Neural cell (in vitro differentiated cells): ENCODE measurements around the gene SLC11A2. TPM values are rescaled to one million over a fixed set of nuclear protein-coding genes. Genes with fewer than 3 reads are reported as not detected.

Experiments used
- H2AFZ ChIP-seq: fragments of 200-600, 300-800 bp; sonication (generic), shearing (Covaris generic); 2 replicates; pipeline ENCODE4 v1.6.0; 2014; ENCODE audit warnings: low read depth, mild to moderate bottlenecking, antibody characterized with exemption, low read length, moderate library complexity
- H3F3A ChIP-seq: fragments of 200-600 bp; shearing (Covaris generic); 2 replicates; pipeline ENCODE4 v1.6.1; 2016; ENCODE audit warnings: mild to moderate bottlenecking, moderate library complexity, mixed read lengths, antibody characterized with exemption, low read length; ENCODE audit not compliant: insufficient read depth, poor library complexity, severe bottlenecking
- H3K27ac ChIP-seq: fragments of 200-600, 300-800 bp; sonication (generic), shearing (Covaris generic); 2 replicates; pipeline ENCODE4 v1.5.1; 2014; ENCODE audit warnings: mild to moderate bottlenecking, low read length, moderate library complexity
- H3K27me3 ChIP-seq: fragments of 300-800, 200-600 bp; sonication (generic), shearing (Covaris generic); 2 replicates; pipeline ENCODE4 v1.6.0; 2014; ENCODE audit warnings: mild to moderate bottlenecking, low read depth, low read length, moderate library complexity; ENCODE audit not compliant: insufficient read depth
- H3K36me3 ChIP-seq: fragments of 300-800, 200-600 bp; sonication (generic), shearing (Covaris generic); 2 replicates; pipeline ENCODE4 v1.5.1; 2014; ENCODE audit warnings: mild to moderate bottlenecking, antibody characterized with exemption, low read length, moderate library complexity; ENCODE audit not compliant: insufficient read depth
- H3K4me2 ChIP-seq: fragments of 300-800, 200-600 bp; sonication (generic), shearing (Covaris generic); 2 replicates; pipeline ENCODE4 v1.6.0; 2014; ENCODE audit warnings: mild to moderate bottlenecking, low read length
- H3K4me3 ChIP-seq: fragments of 300-800, 200-600 bp; sonication (generic), shearing (Covaris generic); 2 replicates; pipeline ENCODE4 v1.5.1; 2014; ENCODE audit warnings: mild to moderate bottlenecking, low read length, moderate library complexity
- H3K79me2 ChIP-seq: fragments of 200-600 bp; shearing (Covaris generic); replicated peaks from 2 replicates; pipeline ENCODE4 v1.6.0; 2014; ENCODE audit warnings: mild to moderate bottlenecking, low read length, moderate library complexity; ENCODE audit not compliant: insufficient read depth
- H3K9ac ChIP-seq: fragments of 300-800, 200-600 bp; sonication (generic), shearing (Covaris generic); 2 replicates; pipeline ENCODE4 v1.6.1; 2016; ENCODE audit warnings: mild to moderate bottlenecking, low read length, mixed read lengths
- H3K9me2 ChIP-seq: fragments of 200-600 bp; shearing (Covaris generic); 2 replicates; pipeline ENCODE4 v1.6.1; 2016; ENCODE audit warnings: mild to moderate bottlenecking, low read length, mixed read lengths; ENCODE audit not compliant: insufficient read depth
- H3K9me3 ChIP-seq: fragments of 200-600, 300-800 bp; sonication (generic), shearing (Covaris generic); 2 replicates; pipeline ENCODE4 v1.6.1; 2016; ENCODE audit warnings: mild to moderate bottlenecking, mixed run types, low read length, moderate library complexity, mixed read lengths
- H4K20me1 ChIP-seq: fragments of 200-600 bp; shearing (Covaris generic); 2 replicates; pipeline ENCODE4 v1.6.1; 2016; ENCODE audit warnings: mild to moderate bottlenecking, mixed run types; ENCODE audit not compliant: insufficient read depth
- CTCF ChIP-seq: fragments of 450-650 bp; IDR thresholded peaks from 2 replicates; pipeline ENCODE4 v1.5.1; 2014; ENCODE audit warnings: antibody characterized with exemption, mild to moderate bottlenecking, moderate library complexity; ENCODE audit not compliant: poor library complexity, severe bottlenecking
- EP300 ChIP-seq: fragments of 450-650 bp; conservative IDR thresholded peaks from 2 replicates; pipeline ENCODE4 v1.6.1; 2014; ENCODE audit warnings: antibody characterized with exemption, mild to moderate bottlenecking, moderate library complexity; ENCODE audit not compliant: poor library complexity, severe bottlenecking
- EZH2 ChIP-seq: fragments of 200-600, 300-800 bp; shearing (Covaris generic), sonication (generic); IDR thresholded peaks from 2 replicates; pipeline ENCODE4 v1.6.1; 2014; ENCODE audit warnings: antibody characterized with exemption, low read length, borderline replicate concordance, mild to moderate bottlenecking; ENCODE audit not compliant: insufficient read depth, poor library complexity, severe bottlenecking
- MXI1 ChIP-seq: fragments of 450-650 bp; conservative IDR thresholded peaks from 2 replicates; pipeline ENCODE4 v1.6.1; 2014; ENCODE audit warnings: antibody characterized with exemption, mild to moderate bottlenecking; ENCODE audit not compliant: poor library complexity, severe bottlenecking
- POLR2AphosphoS5 ChIP-seq: IDR thresholded peaks from 2 replicates; pipeline ENCODE4 v1.6.1; 2012
- RAD21 ChIP-seq: fragments of 450-650 bp; conservative IDR thresholded peaks from 2 replicates; pipeline ENCODE4 v1.6.1; 2014; ENCODE audit warnings: antibody characterized with exemption, mild to moderate bottlenecking, moderate library complexity
- REST ChIP-seq: IDR thresholded peaks from 2 replicates; pipeline ENCODE4 v1.6.1; 2012; ENCODE audit warnings: borderline replicate concordance
- SMC3 ChIP-seq: fragments of 450-650 bp; conservative IDR thresholded peaks from 2 replicates; pipeline ENCODE4 v1.6.1; 2014; ENCODE audit warnings: antibody characterized with exemption, mild to moderate bottlenecking, moderate library complexity; ENCODE audit not compliant: poor library complexity
- TAF1 ChIP-seq: IDR thresholded peaks from 2 replicates; pipeline ENCODE4 v1.6.1; 2012; ENCODE audit warnings: low read depth
- polyA plus RNA-seq: library from polyadenylated mRNA; depleted of rRNA; stranded (reverse); fragments of >200 nt; gene quantifications from 2 replicates; pipeline ENCODE4 v1.2.3, GENCODE V29; 2014

SLC11A2 gene
- polyA plus RNA-seq, 1 donor from 2014 or later, result 62.3 TPM

GRCh38 chr12:50999093-50999492 is 27.1 kb downstream of the SLC11A2 start:
- H3F3A ChIP-seq, result no peaks in the 10 kb centered on the region
- H3K36me3 ChIP-seq, result no peaks in the 10 kb centered on the region
- no peak overlapping the region for H3K9ac ChIP-seq
- H3K27me3 ChIP-seq, result no peaks in the 10 kb centered on the region
- TF ChIP-seq TAF1 (no peak), SMC3 (no peak), RAD21 (no peak), MXI1 (no peak), EZH2 (no peak), POLR2AphosphoS5 (no peak)
- no peak overlapping the region for H3K27ac ChIP-seq
- H3K9me3 ChIP-seq, result no peaks in the 10 kb centered on the region
- H3K4me3 ChIP-seq, result no peak overlapping the region
- H4K20me1 ChIP-seq, result no peaks in the 10 kb centered on the region
- no peak overlapping the region for H2AFZ ChIP-seq
- H3K9me2 ChIP-seq, result no peaks in the 10 kb centered on the region
- no peaks in the 10 kb centered on the region for H3K79me2 ChIP-seq
- no peak overlapping the region for H3K4me2 ChIP-seq

GRCh38 chr12:50992819-50993218 is 33.4 kb downstream of the SLC11A2 start:
- Histone ChIP-seq H3K9me2 (no peaks in the 10 kb centered on the region), H4K20me1 (no peaks in the 10 kb centered on the region), H3K36me3 (peaks cover 18% of the 10 kb centered on the region), H2AFZ (no peak overlapping the region), H3K79me2 (no peaks in the 10 kb centered on the region), H3K4me2 (no peak overlapping the region), H3K9me3 (no peaks in the 10 kb centered on the region), H3K4me3 (no peak overlapping the region), H3K27me3 (no peaks in the 10 kb centered on the region), H3K9ac (no peak overlapping the region), H3K27ac (no peak overlapping the region), H3F3A (no peaks in the 10 kb centered on the region)
- TF ChIP-seq CTCF, result no peak
- no peak for TF ChIP-seq RAD21
- TF ChIP-seq POLR2AphosphoS5, result no peak
- TF ChIP-seq EZH2, result no peak
- no peak for TF ChIP-seq EP300
- TF ChIP-seq SMC3, result no peak
- no peak for TF ChIP-seq MXI1
- no peak for TF ChIP-seq TAF1
- TF ChIP-seq REST, result no peak
